Glomerular endothelial cell (primary cell): ENCODE results near the gene TRIM7. TPM values are rescaled to one million over a fixed set of nuclear protein-coding genes. Genes with fewer than 3 reads are reported as not detected.
"Not testable (repeated sequence)": the region's sequence is repeated elsewhere in the genome, so short reads cannot be mapped to it uniquely, and the experiment has no call there.

Experiments used
- DNase-seq: peaks from one replicate; pipeline ENCODE4 v3.0.0-alpha.2; 2011; ENCODE audit warnings: low read depth, low spot score; ENCODE audit errors: extremely low read depth
- total RNA-seq: library from RNA; depleted of rRNA; stranded (reverse); fragments of >200 nt; gene quantifications from 2 replicates; pipeline ENCODE4 v1.2.3, GENCODE V29; 2015

TRIM7 gene
- total RNA-seq, 1 donor from 2014 or later, result 5.3 TPM

GRCh38 chr5:181214249-181214648 lies 9.3 kb upstream of the TRIM7 start:
- not testable (repeated sequence) for DNase-seq

GRCh38 chr5:181212934-181213333 lies 7.9 kb upstream of the TRIM7 start:
- no peak for DNase-seq

- DNase-seq, result no peak
Measured at GRCh38 chr5:181212080-181212479, 7.1 kb upstream of the TRIM7 start.

- no peak for DNase-seq
Measured at GRCh38 chr5:181211208-181211607, 6.2 kb upstream of the TRIM7 start.

- not testable (repeated sequence) for DNase-seq
Measured at GRCh38 chr5:181210698-181211097, 5.7 kb upstream of the TRIM7 start.

GRCh38 chr5:181210148-181210547 lies 5.2 kb upstream of the TRIM7 start:
- DNase-seq, result not testable (repeated sequence)

GRCh38 chr5:181209006-181209405 lies 4.0 kb upstream of the TRIM7 start:
- not testable (repeated sequence) for DNase-seq

GRCh38 chr5:181207960-181208253 lies 2.9 kb upstream of the TRIM7 start:
- no peak for DNase-seq

- peak; percentile 86 for DNase-seq
Measured at GRCh38 chr5:181207214-181207959, 2.4 kb upstream of the TRIM7 start.

GRCh38 chr5:181205761-181206649 lies 1.0 kb upstream of the TRIM7 start:
- no peak for DNase-seq

GRCh38 chr5:181204113-181204825 lies 727 bp downstream of the TRIM7 start:
- no peak for DNase-seq

GRCh38 chr5:181203777-181204112 lies 1.3 kb downstream of the TRIM7 start:
- DNase-seq, result no peak

GRCh38 chr5:181203093-181203711 lies 1.8 kb downstream of the TRIM7 start:
- no peak for DNase-seq

GRCh38 chr5:181200816-181201215 lies 4.2 kb downstream of the TRIM7 start:
- no peak for DNase-seq

GRCh38 chr5:181199881-181200638 lies 4.9 kb downstream of the TRIM7 start:
- DNase-seq, result no peak

- DNase-seq, result no peak
Measured at GRCh38 chr5:181198905-181199519, 6.0 kb downstream of the TRIM7 start.

- DNase-seq, result no peak
Measured at GRCh38 chr5:181198106-181198685, 6.8 kb downstream of the TRIM7 start.

- DNase-seq, result no peak
Measured at GRCh38 chr5:181197326-181197951, 7.6 kb downstream of the TRIM7 start.

- DNase-seq, result no peak
Measured at GRCh38 chr5:181195249-181195761, 9.7 kb downstream of the TRIM7 start.
